Endothelial cell of umbilical vein (primary cell): ENCODE measurements around the gene IDH3A.

ENCODE experiments used
- CTCF ChIP-seq, 2 donors: IDR thresholded peaks; 1 replicate in 1 of 2; 2 replicates in 1 of 2; pipeline ENCODE4 v1.5.1; 2011; ENCODE audit warnings: low read length in 2 of 2, mild to moderate bottlenecking in 2 of 2, moderate library complexity in 2 of 2, control low read depth in 1 of 2, inconsistent platforms in 1 of 2, low read depth in 1 of 2; ENCODE audit not compliant: insufficient read depth in 1 of 2; ENCODE audit errors: extremely low read depth in 1 of 2
- EZH2 ChIP-seq: IDR thresholded peaks from 2 replicates; pipeline ENCODE4 v1.6.1; 2012; ENCODE audit warnings: borderline replicate concordance, low read depth, mild to moderate bottlenecking, moderate library complexity, low read length, inconsistent platforms; ENCODE audit not compliant: severe bottlenecking
- MAX ChIP-seq: IDR thresholded peaks from 2 replicates; pipeline ENCODE4 v1.6.1; 2011; ENCODE audit not compliant: insufficient read depth, insufficient read length
- POLR2A ChIP-seq: IDR thresholded peaks from 2 replicates; pipeline ENCODE4 v1.6.1; 2012; ENCODE audit warnings: low read depth, mild to moderate bottlenecking, control low read depth, low read length

GRCh38 chr15:78193731-78194567 lies 44.8 kb downstream of the IDH3A start:
- TF ChIP-seq EZH2 (no peak), CTCF (IDR thresholded peaks at IDR 0.05; ENCODE audit: extremely low read depth in 1 of 2, insufficient read depth in 1 of 2, low read depth in 1 of 2, low read length in 2 of 2) (no peak), MAX (no peak), POLR2A (no peak)
